ENCODE results near the gene GPBAR1. TPM values are rescaled to one million over a fixed set of nuclear protein-coding genes. Genes with fewer than 3 reads are reported as not detected.
A peak's percentile ranks its signal among the peaks of the same experiment; 100 is the strongest.

GPBAR1 gene
- total RNA-seq, 5 donors from 2014 or later (not counting 1 experiment from before 2014, with no cell fraction given): 0.89 to 2.7 (median 1.2) TPM

DNA sequence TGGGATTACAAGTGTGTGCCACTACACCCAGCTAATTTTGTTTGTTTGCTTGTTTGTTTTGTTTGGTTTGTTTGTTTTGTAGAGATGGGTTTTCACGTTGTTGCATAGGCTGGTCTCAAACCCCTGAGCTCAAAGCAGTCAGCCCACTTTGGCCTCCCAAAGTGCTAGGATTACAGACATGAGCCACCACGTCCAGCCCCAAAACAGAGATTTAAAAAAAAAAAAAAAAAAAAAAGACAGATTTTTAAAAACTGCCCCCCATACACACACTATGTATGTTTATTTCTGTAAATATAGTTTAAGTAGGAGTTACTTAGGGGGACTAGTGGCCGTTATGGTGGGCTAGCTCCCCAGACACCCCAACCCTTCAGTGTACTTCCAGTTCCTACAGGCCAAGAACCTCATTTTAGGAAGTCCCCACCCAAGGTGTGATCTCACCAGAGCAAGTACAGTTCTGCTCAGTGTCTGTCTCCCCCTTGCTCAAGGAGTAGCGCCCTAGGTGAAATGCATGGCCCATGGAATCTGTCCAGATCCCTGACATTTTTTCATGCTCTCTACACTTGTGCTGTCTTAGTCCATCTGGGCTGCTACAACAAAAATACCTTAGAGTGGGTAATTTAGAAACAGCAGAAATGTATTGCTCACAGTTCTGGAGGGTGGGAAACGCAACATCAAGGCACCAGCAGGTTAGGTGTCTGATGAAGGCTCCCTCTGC is 33.1 kb downstream of the GPBAR1 start:
- no peaks in the 10 kb centered on the region for H3K36me3 ChIP-seq (ENCODE audit: control insufficient read depth in 2 of 2, extremely low read depth in 1 of 2, insufficient read depth in 1 of 2, low read length in 1 of 2)
- no peaks in the 10 kb centered on the region for H3K9me3 ChIP-seq
- H3K27me3 ChIP-seq (replicated peaks in 1 of 2; ENCODE audit: control insufficient read depth in 2 of 2, extremely low read depth in 1 of 2, insufficient read depth in 2 of 2, low read length in 1 of 2): peaks cover 0 to 2% of the 10 kb centered on the region in 2 experiments
- peaks cover 21 to 54% of the 10 kb centered on the region in 2 experiments for H3K4me1 ChIP-seq (ENCODE audit: control insufficient read depth in 1 of 2, extremely low read depth in 1 of 2, insufficient read depth in 2 of 2, low read length in 2 of 2)
- ATAC-seq (replicated peaks in 1 of 4) (no peak), DNase-seq (no peak)
- WGBS (ENCODE audit: insufficient coverage): 80% methylated on average over 2 of the region's 5 CpGs
- Mint-ChIP-seq H3K36me3 (no peaks in the 10 kb centered on the region), H3K27ac (peak overlapping the region in 1 of 2 donors; percentile 36), H3K4me3 (peak overlapping the region in 1 of 3 donors; percentile 13), H3K4me1 (peaks cover 40 to 46% (median 42%) of the 10 kb centered on the region in 3 donors), H3K27me3 (no peaks in the 10 kb centered on the region), H3K9me3 (no peaks in the 10 kb centered on the region)
- H3K27ac ChIP-seq (ENCODE audit: low read length): no peak overlapping the region
- ChIA-PET POLR2A (interaction anchor here in 1 of 2 donors (0.6 kb wide), 2 partner anchors 26 to 41 kb away, joined by 9 to 14 read pairs; no protein-coding TSS in a partner anchor), CTCF (interaction anchor here (0.6 to 2.9 kb wide), 14 partner anchors 18 to 968 kb away, joined by 3 to 18 read pairs (median 4); partner anchors contain the start of genes CATIP (in 1 of the 2) and WNT10A (in 1 of the 2))
- H3K4me3 ChIP-seq (ENCODE audit: control insufficient read depth in 1 of 2, extremely low read depth in 1 of 2, low read length in 1 of 2): no peak overlapping the region

DNA sequence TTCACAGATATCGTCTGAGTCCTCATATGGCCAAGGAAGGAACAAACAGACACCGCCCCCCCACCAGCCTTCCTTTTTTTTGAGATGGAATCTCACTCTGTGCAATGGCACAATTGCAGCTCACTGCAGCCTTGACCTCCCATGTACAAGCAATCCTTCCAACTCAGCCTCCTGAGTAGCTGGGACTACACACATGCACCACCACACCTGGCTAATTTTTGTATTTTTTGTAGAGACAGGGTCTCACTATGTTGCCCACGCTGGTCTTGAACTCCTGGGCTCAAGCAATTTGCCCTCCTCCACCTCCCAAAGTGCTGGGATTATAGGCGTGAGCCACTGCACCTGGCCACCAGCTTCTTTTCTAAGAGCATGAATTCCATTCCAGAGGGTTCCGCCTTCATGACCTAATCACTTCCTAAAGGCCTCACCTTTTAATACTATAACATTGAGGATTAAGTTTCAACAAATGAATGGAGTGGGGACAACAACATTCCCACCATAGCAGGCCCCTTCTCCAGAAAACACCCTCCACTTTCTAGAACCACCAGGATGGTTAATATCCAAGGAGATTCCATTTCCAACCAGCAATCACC is 33.7 kb downstream of the GPBAR1 start:
- ChIA-PET CTCF (interaction anchor here in 1 of 2 donors (0.9 to 1.7 kb wide), 4 partner anchors 19 to 62 kb away, joined by 4 to 18 read pairs (median 7); partner anchors contain the start of gene CATIP), POLR2A (no interaction called here)
- Histone ChIP-seq H3K27me3 (replicated peaks in 1 of 2; ENCODE audit: control insufficient read depth in 2 of 2, extremely low read depth in 1 of 2, insufficient read depth in 2 of 2, low read length in 1 of 2) (peaks cover 0 to 2% of the 10 kb centered on the region in 2 experiments), H3K4me3 (ENCODE audit: control insufficient read depth in 1 of 2, extremely low read depth in 1 of 2, low read length in 1 of 2) (no peak overlapping the region), H3K9me3 (no peaks in the 10 kb centered on the region), H3K4me1 (ENCODE audit: control insufficient read depth in 1 of 2, extremely low read depth in 1 of 2, insufficient read depth in 2 of 2, low read length in 2 of 2) (peaks cover 16 to 48% of the 10 kb centered on the region in 2 experiments), H3K27ac (ENCODE audit: low read length) (no peak overlapping the region), H3K36me3 (ENCODE audit: control insufficient read depth in 2 of 2, extremely low read depth in 1 of 2, insufficient read depth in 1 of 2, low read length in 1 of 2) (no peaks in the 10 kb centered on the region)
- DNase-seq: no peak
- H3K36me3 Mint-ChIP-seq: no peaks in the 10 kb centered on the region
- no peaks in the 10 kb centered on the region for H3K9me3 Mint-ChIP-seq
- WGBS (ENCODE audit: insufficient coverage): 80% methylated on average over 2 of the region's 5 CpGs
- H3K27ac Mint-ChIP-seq: peak overlapping the region in 1 of 2 donors; percentile 23
- ATAC-seq (replicated peaks in 1 of 4): no peak
- no peaks in the 10 kb centered on the region for H3K27me3 Mint-ChIP-seq
- H3K4me1 Mint-ChIP-seq: peaks cover 34 to 41% (median 35%) of the 10 kb centered on the region in 3 donors
- peak overlapping the region in 1 of 3 donors; percentile 17 for H3K4me3 Mint-ChIP-seq

DNA sequence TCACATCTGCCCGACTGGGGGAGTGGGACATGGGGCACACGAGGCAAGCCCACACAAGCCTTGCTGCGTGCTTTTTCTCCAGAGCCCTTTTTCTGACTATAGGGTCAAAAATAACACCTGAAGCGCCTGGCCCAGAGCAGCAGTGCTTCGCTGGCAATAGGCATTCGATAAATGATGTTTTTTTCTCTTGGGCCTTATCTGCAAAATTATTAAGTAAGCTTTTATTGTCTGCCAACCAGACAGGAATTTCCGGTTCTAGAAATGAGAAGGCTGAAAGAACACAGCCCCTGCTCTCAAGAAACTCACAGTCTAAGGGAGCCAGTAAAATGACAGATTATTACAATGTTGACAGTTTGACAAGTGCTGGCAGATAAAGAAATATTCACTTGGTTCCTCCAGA is 34.2 kb downstream of the GPBAR1 start:
- Histone ChIP-seq H3K4me1 (ENCODE audit: control insufficient read depth in 1 of 2, extremely low read depth in 1 of 2, insufficient read depth in 2 of 2, low read length in 2 of 2) (peaks cover 11 to 42% of the 10 kb centered on the region in 2 experiments), H3K27me3 (replicated peaks in 1 of 2; ENCODE audit: control insufficient read depth in 2 of 2, extremely low read depth in 1 of 2, insufficient read depth in 2 of 2, low read length in 1 of 2) (peaks cover 0 to 2% of the 10 kb centered on the region in 2 experiments), H3K4me3 (ENCODE audit: control insufficient read depth in 1 of 2, extremely low read depth in 1 of 2, low read length in 1 of 2) (no peak overlapping the region), H3K27ac (ENCODE audit: low read length) (no peak overlapping the region), H3K9me3 (no peaks in the 10 kb centered on the region), H3K36me3 (ENCODE audit: control insufficient read depth in 2 of 2, extremely low read depth in 1 of 2, insufficient read depth in 1 of 2, low read length in 1 of 2) (no peaks in the 10 kb centered on the region)
- no peak overlapping the region for H3K4me3 Mint-ChIP-seq
- H3K4me1 Mint-ChIP-seq: peaks cover 29 to 36% (median 30%) of the 10 kb centered on the region in 3 donors
- CTCF ChIA-PET: interaction anchor here (0.6 to 1.8 kb wide), 13 partner anchors 8 to 855 kb away, joined by 3 to 8 read pairs (median 4); partner anchors contain the start of gene CATIP (in 1 of the 2)
- no peaks in the 10 kb centered on the region for H3K9me3 Mint-ChIP-seq
- 92% methylated on average over 6 of the region's 7 CpGs for WGBS (ENCODE audit: insufficient coverage)
- POLR2A ChIA-PET: interaction anchor here in 1 of 2 donors (0.6 kb wide), 1 partner anchor 586 kb away, joined by 3 read pairs; the partner anchor contains the start of gene WNT10A
- DNase-seq (no peak), ATAC-seq (replicated peaks in 1 of 4) (no peak)
- H3K27ac Mint-ChIP-seq: peak overlapping the region; percentile 22 to 28
- no peaks in the 10 kb centered on the region for H3K36me3 Mint-ChIP-seq
- H3K27me3 Mint-ChIP-seq: no peaks in the 10 kb centered on the region

DNA sequence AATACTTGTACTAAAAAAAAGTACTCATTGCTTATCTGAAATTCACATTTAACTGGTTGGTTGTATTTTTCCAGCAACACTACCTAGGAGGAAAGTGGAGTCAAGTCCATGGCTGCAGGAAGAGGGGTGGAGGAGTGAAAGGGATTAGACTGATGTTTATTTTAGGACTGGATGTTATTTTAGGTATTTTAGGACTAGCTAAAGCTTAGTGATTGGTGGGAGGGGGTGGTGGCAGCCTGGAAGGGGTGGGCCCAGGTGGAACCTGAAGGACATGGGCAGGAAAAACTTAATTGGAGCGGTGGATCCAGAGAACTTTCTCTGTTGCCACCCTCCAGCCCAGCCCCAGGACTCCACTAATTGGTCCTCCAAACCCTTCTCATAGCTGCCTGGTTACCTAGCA is 35.4 kb downstream of the GPBAR1 start:
- Mint-ChIP-seq H3K4me1 (peaks cover 19 to 26% (median 20%) of the 10 kb centered on the region in 3 donors), H3K36me3 (no peaks in the 10 kb centered on the region), H3K27ac (peak overlapping the region in 1 of 2 donors; percentile 31), H3K4me3 (no peak overlapping the region), H3K27me3 (no peaks in the 10 kb centered on the region), H3K9me3 (no peaks in the 10 kb centered on the region)
- no peaks in the 10 kb centered on the region for H3K9me3 ChIP-seq
- ATAC-seq (replicated peaks in 1 of 4): no peak
- 100% methylated on average over 1 of the region's 1 CpG for WGBS (ENCODE audit: insufficient coverage)
- ChIA-PET CTCF (interaction anchor here (0.6 to 1.8 kb wide), 7 partner anchors 9 to 334 kb away, joined by 3 to 6 read pairs (median 4); partner anchors contain the start of gene CATIP (in 1 of the 2)), POLR2A (no interaction called here)
- H3K4me3 ChIP-seq (ENCODE audit: control insufficient read depth in 1 of 2, extremely low read depth in 1 of 2, low read length in 1 of 2): no peak overlapping the region
- H3K27ac ChIP-seq (ENCODE audit: low read length): no peak overlapping the region
- DNase-seq: no peak
- H3K27me3 ChIP-seq (replicated peaks in 1 of 2; ENCODE audit: control insufficient read depth in 2 of 2, extremely low read depth in 1 of 2, insufficient read depth in 2 of 2, low read length in 1 of 2): peaks cover 0 to 2% of the 10 kb centered on the region in 2 experiments
- no peaks in the 10 kb centered on the region for H3K36me3 ChIP-seq (ENCODE audit: control insufficient read depth in 2 of 2, extremely low read depth in 1 of 2, insufficient read depth in 1 of 2, low read length in 1 of 2)
- H3K4me1 ChIP-seq (ENCODE audit: control insufficient read depth in 1 of 2, extremely low read depth in 1 of 2, insufficient read depth in 2 of 2, low read length in 2 of 2): peaks cover 6 to 33% of the 10 kb centered on the region in 2 experiments

DNA sequence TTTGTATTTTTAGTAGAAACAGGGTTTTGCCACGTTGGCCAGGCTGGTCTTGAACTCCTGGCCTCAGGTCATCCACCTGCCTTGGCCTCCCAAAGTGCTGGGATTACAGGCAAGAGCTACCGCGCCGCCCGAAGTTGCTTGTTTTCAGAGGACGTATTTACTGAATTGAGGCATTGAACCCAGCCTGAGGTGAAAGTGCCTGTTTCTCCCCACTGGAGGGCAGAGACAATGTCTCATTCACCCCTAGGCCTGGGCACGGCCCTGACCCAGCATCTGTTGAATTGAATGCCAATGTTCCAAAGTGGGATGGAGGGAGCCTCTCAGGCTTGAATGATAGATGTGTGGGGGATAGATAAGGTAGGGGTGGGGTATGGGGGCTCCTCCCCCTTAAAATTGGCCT is 36.0 kb downstream of the GPBAR1 start:
- H3K4me3 ChIP-seq (ENCODE audit: control insufficient read depth in 1 of 2, extremely low read depth in 1 of 2, low read length in 1 of 2): no peak overlapping the region

DNA sequence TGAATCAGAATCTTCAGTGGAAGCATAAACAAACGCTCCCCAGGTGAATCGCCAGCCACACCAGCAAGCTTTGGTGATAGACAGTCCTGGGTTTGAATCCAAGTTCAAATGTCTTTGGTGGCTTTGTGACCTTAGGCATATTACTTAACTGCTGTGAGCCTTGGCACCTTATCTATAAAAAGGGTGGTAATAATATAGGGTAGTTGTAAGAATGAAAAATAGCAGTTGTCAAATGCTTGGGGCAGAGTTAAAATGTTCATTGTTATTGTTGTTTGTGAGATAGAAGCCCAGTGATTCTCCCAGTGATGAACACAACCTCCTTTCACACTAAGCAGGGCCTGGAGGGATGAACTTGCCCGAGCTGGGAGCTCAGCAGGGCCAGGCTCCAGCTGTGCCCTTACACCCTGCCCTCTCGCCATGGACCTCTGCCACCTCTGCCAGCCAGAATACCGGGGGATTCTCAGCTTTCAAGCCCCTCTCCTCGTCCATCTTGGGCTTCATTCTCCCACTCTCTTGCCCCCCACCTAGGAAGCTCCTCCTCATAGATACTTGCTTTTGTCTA is 37.6 kb downstream of the GPBAR1 start:
- Histone ChIP-seq H3K4me3 (ENCODE audit: control insufficient read depth in 1 of 2, extremely low read depth in 1 of 2, low read length in 1 of 2) (no peak overlapping the region), H3K4me1 (ENCODE audit: control insufficient read depth in 1 of 2, extremely low read depth in 1 of 2, insufficient read depth in 2 of 2, low read length in 2 of 2) (peaks cover 0 to 20% of the 10 kb centered on the region in 2 experiments), H3K27ac (ENCODE audit: low read length) (no peak overlapping the region), H3K27me3 (replicated peaks in 1 of 2; ENCODE audit: control insufficient read depth in 2 of 2, extremely low read depth in 1 of 2, insufficient read depth in 2 of 2, low read length in 1 of 2) (peaks cover 0 to 2% of the 10 kb centered on the region in 2 experiments), H3K36me3 (ENCODE audit: control insufficient read depth in 2 of 2, extremely low read depth in 1 of 2, insufficient read depth in 1 of 2, low read length in 1 of 2) (no peaks in the 10 kb centered on the region), H3K9me3 (no peaks in the 10 kb centered on the region)
- CTCF ChIA-PET: interaction anchor here (0.5 to 1.4 kb wide), 5 partner anchors 25 to 109 kb away, joined by 3 to 4 read pairs (median 3); partner anchors contain the start of gene CATIP (in 1 of the 2)
- WGBS (ENCODE audit: insufficient coverage): 82% methylated on average over 6 of the region's 6 CpGs
- peaks cover 11 to 19% (median 16%) of the 10 kb centered on the region in 3 donors for H3K4me1 Mint-ChIP-seq
- H3K36me3 Mint-ChIP-seq: no peaks in the 10 kb centered on the region
- H3K27me3 Mint-ChIP-seq: no peaks in the 10 kb centered on the region
- POLR2A ChIA-PET: no interaction called here
- no peak for ATAC-seq (replicated peaks in 1 of 4)
- H3K4me3 Mint-ChIP-seq: no peak overlapping the region
- H3K9me3 Mint-ChIP-seq: no peaks in the 10 kb centered on the region
- DNase-seq: no peak
- H3K27ac Mint-ChIP-seq: no peak overlapping the region

More for the DNA sequence above, 36.0 kb downstream of the GPBAR1 start:
- no peaks in the 10 kb centered on the region for H3K36me3 ChIP-seq (ENCODE audit: control insufficient read depth in 2 of 2, extremely low read depth in 1 of 2, insufficient read depth in 1 of 2, low read length in 1 of 2)
- no peak overlapping the region for H3K4me3 Mint-ChIP-seq
- no peak overlapping the region for H3K27ac Mint-ChIP-seq
- ATAC-seq (replicated peaks in 1 of 4) (no peak), DNase-seq (no peak)
- no peaks in the 10 kb centered on the region for H3K9me3 Mint-ChIP-seq
- POLR2A ChIA-PET: no interaction called here
- H3K9me3 ChIP-seq: no peaks in the 10 kb centered on the region
- WGBS (ENCODE audit: insufficient coverage): 93% methylated on average over 6 of the region's 7 CpGs
- peaks cover 5 to 32% of the 10 kb centered on the region in 2 experiments for H3K4me1 ChIP-seq (ENCODE audit: control insufficient read depth in 1 of 2, extremely low read depth in 1 of 2, insufficient read depth in 2 of 2, low read length in 2 of 2)
- no peaks in the 10 kb centered on the region for H3K27me3 Mint-ChIP-seq
- no peaks in the 10 kb centered on the region for H3K36me3 Mint-ChIP-seq
- H3K4me1 Mint-ChIP-seq: peaks cover 18 to 28% (median 23%) of the 10 kb centered on the region in 3 donors
- CTCF ChIA-PET: interaction anchor here (0.7 to 1.8 kb wide), 3 partner anchors 10 to 247 kb away, joined by 3 to 5 read pairs (median 3); no protein-coding TSS in a partner anchor
- H3K27ac ChIP-seq (ENCODE audit: low read length): no peak overlapping the region
- peaks cover 0 to 2% of the 10 kb centered on the region in 2 experiments for H3K27me3 ChIP-seq (replicated peaks in 1 of 2; ENCODE audit: control insufficient read depth in 2 of 2, extremely low read depth in 1 of 2, insufficient read depth in 2 of 2, low read length in 1 of 2)

Data from T-cell (primary cell).